C4-2B (cell line): Measurements from ENCODE around the gene RNASEH1.

Experiments used
- ZFX ChIP-seq: fragments of 450-650 bp; IDR thresholded peaks from 2 replicates; pipeline ENCODE4 v1.6.1; 2017
- TF ChIP-seq, protein P1 (sequence below): fragments of 450-650 bp; conservative IDR thresholded peaks from 2 replicates; pipeline ENCODE4 v1.5.1; 2017; ENCODE audit warnings: mild to moderate bottlenecking

GRCh38 chr2:3604991-3605961 lies 47.1 kb upstream of the RNASEH1 start:
- TF ChIP-seq, protein P1, sequence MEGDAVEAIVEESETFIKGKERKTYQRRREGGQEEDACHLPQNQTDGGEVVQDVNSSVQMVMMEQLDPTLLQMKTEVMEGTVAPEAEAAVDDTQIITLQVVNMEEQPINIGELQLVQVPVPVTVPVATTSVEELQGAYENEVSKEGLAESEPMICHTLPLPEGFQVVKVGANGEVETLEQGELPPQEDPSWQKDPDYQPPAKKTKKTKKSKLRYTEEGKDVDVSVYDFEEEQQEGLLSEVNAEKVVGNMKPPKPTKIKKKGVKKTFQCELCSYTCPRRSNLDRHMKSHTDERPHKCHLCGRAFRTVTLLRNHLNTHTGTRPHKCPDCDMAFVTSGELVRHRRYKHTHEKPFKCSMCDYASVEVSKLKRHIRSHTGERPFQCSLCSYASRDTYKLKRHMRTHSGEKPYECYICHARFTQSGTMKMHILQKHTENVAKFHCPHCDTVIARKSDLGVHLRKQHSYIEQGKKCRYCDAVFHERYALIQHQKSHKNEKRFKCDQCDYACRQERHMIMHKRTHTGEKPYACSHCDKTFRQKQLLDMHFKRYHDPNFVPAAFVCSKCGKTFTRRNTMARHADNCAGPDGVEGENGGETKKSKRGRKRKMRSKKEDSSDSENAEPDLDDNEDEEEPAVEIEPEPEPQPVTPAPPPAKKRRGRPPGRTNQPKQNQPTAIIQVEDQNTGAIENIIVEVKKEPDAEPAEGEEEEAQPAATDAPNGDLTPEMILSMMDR, result no peak
- TF ChIP-seq ZFX, result no peak
